ENCODE data around the gene ZDHHC7. TPM values are rescaled to one million over a fixed set of nuclear protein-coding genes. Genes with fewer than 3 reads are reported as not detected.

ZDHHC7 gene
- total RNA-seq, 1 experiment from 2014 or later = 39.1 TPM

GRCh38 chr16:84947022-84947421 lies 64.3 kb downstream of the ZDHHC7 start:
- Histone ChIP-seq H3K4me1 (ENCODE audit: insufficient read depth, low read length) (no peaks in the 10 kb centered on the region), H3K27ac (ENCODE audit: insufficient read length, low read depth, low read length) (no peak overlapping the region), H3K14ac (ENCODE audit: insufficient read depth, low read length) (no peak overlapping the region), H2BK12ac (ENCODE audit: insufficient read length, low read depth, low read length) (no peak overlapping the region), H2BK5ac (ENCODE audit: insufficient read length, low read length) (no peak overlapping the region), H2BK20ac (ENCODE audit: low read depth, low read length, poor library complexity, severe bottlenecking) (no peak overlapping the region), H3K9me3 (ENCODE audit: control insufficient read depth, low read depth, low read length) (no peaks in the 10 kb centered on the region), H4K91ac (ENCODE audit: insufficient read length, low read depth, low read length) (no peak overlapping the region), H2AK5ac (ENCODE audit: insufficient read length, low read length) (no peak overlapping the region), H4K20me1 (ENCODE audit: control insufficient read depth, insufficient read depth, insufficient read length) (no peaks in the 10 kb centered on the region), H3K9ac (ENCODE audit: extremely low read depth, insufficient read length, low read length) (no peak overlapping the region), H3K79me1 (ENCODE audit: insufficient read depth, low read depth, low read length, poor library complexity, severe bottlenecking) (no peaks in the 10 kb centered on the region), H3K4ac (ENCODE audit: low read depth, low read length) (no peak overlapping the region), H2BK120ac (ENCODE audit: low read depth, low read length, poor library complexity, severe bottlenecking) (no peak overlapping the region), H2BK15ac (ENCODE audit: low read depth, low read length) (no peak overlapping the region), H3K79me2 (ENCODE audit: insufficient read depth, low read length) (no peaks in the 10 kb centered on the region), H3K18ac (ENCODE audit: insufficient read length, low read depth, low read length) (no peak overlapping the region), H4K8ac (replicated peaks; ENCODE audit: insufficient read length, low read depth, low read length) (no peak overlapping the region), H3T11ph (ENCODE audit: low read length) (no peak overlapping the region), H3K23ac (ENCODE audit: insufficient read length, low read depth, low read length) (no peak overlapping the region), H3K56ac (ENCODE audit: insufficient read length, low read depth, low read length) (no peak overlapping the region), H2AFZ (ENCODE audit: low read length) (no peak overlapping the region), H4K5ac (ENCODE audit: insufficient read length, low read depth, low read length) (no peak overlapping the region), H3K4me2 (ENCODE audit: insufficient read depth, insufficient read length, low read length) (no peak overlapping the region), H3K27me3 (ENCODE audit: insufficient read depth, low read length) (no peaks in the 10 kb centered on the region), H3K23me2 (ENCODE audit: insufficient read length, low read depth, low read length, poor library complexity, severe bottlenecking) (no peaks in the 10 kb centered on the region)
- WGBS (ENCODE audit: extremely low coverage, insufficient read length, low lambda C conversion rate) = no CpG with 5 or more reads among the region's 9 CpGs
- Mint-ChIP-seq H3K4me1 (no peaks in the 10 kb centered on the region), H3K27me3 (ENCODE audit: low read depth) (peaks cover 3% of the 10 kb centered on the region), H3K4me3 (no peak overlapping the region), H3K36me3 (ENCODE audit: insufficient read depth in 1 of 3, low read depth in 3 of 3) (no peaks in the 10 kb centered on the region), H3K9me3 (peaks cover 0 to 1% of the 10 kb centered on the region in 2 experiments; a peak in 1 of 5 replicates), H3K27ac (no peak overlapping the region)
- DNase-seq = no peak
- TF ChIP-seq CTCF (conservative IDR thresholded peaks at IDR 0.05) = no peak

Measured in H9 (cell line).